GM12878 (cell line): Measurements from ENCODE around the gene TPK1. TPM values are rescaled to one million over a fixed set of nuclear protein-coding genes. Genes with fewer than 3 reads are reported as not detected.
"Not testable (repeated sequence)": the region's sequence is repeated elsewhere in the genome, so short reads cannot be mapped to it uniquely, and the experiment has no call there.

Experiments
- ATAC-seq: fragments of 200-7000 bp; cut with Tn5 transposase; 3 replicates; pipeline ENCODE4 v1.9.1; 2020; ENCODE audit warnings: mild to moderate bottlenecking, moderate library complexity
- BruUV-seq: library from RNA; stranded (reverse); fragments of 400-500 nt; replicated peaks from 2 replicates; lab custom pipeline; 2021; lab: Mats Ljungman, UMichigan
- CTCF ChIA-PET: fragments of 300-600 bp; sonication (Branson Sonifier 250); formaldehyde crosslinking; extraction: SDS; loops from one replicate; lab custom pipeline; 2021; ENCODE audit warnings: inconsistent platforms; lab: Yijun Ruan, JAX
- POLR2A ChIA-PET: fragments of 350-600 bp; formaldehyde crosslinking; extraction: SDS; loops from one replicate; lab custom pipeline; 2021; ENCODE audit warnings: inconsistent platforms; lab: Charles Lee
- RAD21 ChIA-PET: fragments of 300-600 bp; sonication (Branson Sonifier 250); formaldehyde crosslinking; loops from one replicate; lab custom pipeline; 2023; ENCODE audit warnings: antibody characterized with exemption; ENCODE audit not compliant: unreplicated experiment; lab: Charles Lee
- SMC1A ChIA-PET: fragments of 300-600 bp; sonication (Branson Sonifier 250); formaldehyde crosslinking; loops from one replicate; lab custom pipeline; 2023; ENCODE audit not compliant: unreplicated experiment, uncharacterized antibody; lab: Charles Lee
- DNase-seq: peaks from one replicate; pipeline ENCODE4 v3.0.0-alpha.2; 2011; ENCODE audit warnings: low read depth, low spot score
- FAIRE-seq: peaks from 3 replicates; lab custom pipeline; 2011; peaks lifted over from hg19 to GRCh38; lab: Jason Lieb, UNC
- H2AFZ ChIP-seq: 2 replicates; pipeline ENCODE4 v1.6.0; 2011; ENCODE audit warnings: low read depth, low read length, control low read depth; ENCODE audit not compliant: control insufficient read depth
- H3K27ac ChIP-seq: 2 replicates; pipeline ENCODE4 v1.5.1; 2011; ENCODE audit warnings: control low read depth; ENCODE audit not compliant: control insufficient read depth, insufficient read depth
- H3K27me3 ChIP-seq, 2 experiments: replicated peaks in 1 of 2; 2 replicates each; pipeline versions ENCODE4 v1.6.0 to v1.6.1; 2011; ENCODE audit warnings: low read length in 1 of 2; ENCODE audit not compliant: control insufficient read depth in 2 of 2, insufficient read depth in 2 of 2
- H3K36me3 ChIP-seq, 2 experiments: 2 replicates each; pipeline ENCODE4 v1.5.1; 2011; ENCODE audit warnings: low read length in 1 of 2; ENCODE audit not compliant: control insufficient read depth in 2 of 2, insufficient read depth in 2 of 2
- H3K4me1 ChIP-seq: 2 replicates; pipeline ENCODE4 v1.6.1; 2011; ENCODE audit warnings: mild to moderate bottlenecking, low read length, moderate library complexity, mixed read lengths; ENCODE audit not compliant: control insufficient read depth, insufficient read depth
- H3K4me2 ChIP-seq: 2 replicates; pipeline ENCODE4 v1.6.0; 2011; ENCODE audit warnings: control low read depth; ENCODE audit not compliant: control insufficient read depth, insufficient read depth
- H3K4me3 ChIP-seq: fragments of 200-600 bp; sonication (generic); 2 replicates; pipeline ENCODE4 v1.5.1; 2016
- H3K79me2 ChIP-seq: 2 replicates; pipeline ENCODE4 v1.6.0; 2011; ENCODE audit warnings: low read length; ENCODE audit not compliant: control insufficient read depth, insufficient read depth
- H3K9ac ChIP-seq: 2 replicates; pipeline ENCODE4 v1.8.0; 2011; ENCODE audit warnings: low read length, control low read depth, mixed read lengths; ENCODE audit not compliant: control insufficient read depth, insufficient read depth
- H3K9me3 ChIP-seq: replicated peaks from 3 replicates; pipeline ENCODE4 v1.5.1; 2011; ENCODE audit warnings: mild to moderate bottlenecking, low read length; ENCODE audit not compliant: control insufficient read depth, insufficient read depth
- H4K20me1 ChIP-seq: 2 replicates; pipeline ENCODE4 v1.6.0; 2011; ENCODE audit not compliant: control insufficient read depth, insufficient read depth
- CREB1 ChIP-seq: IDR thresholded peaks from 2 replicates; pipeline ENCODE4 v1.6.1; 2012; ENCODE audit warnings: low read depth, mild to moderate bottlenecking, inconsistent platforms
- FOXM1 ChIP-seq: IDR thresholded peaks from 2 replicates; pipeline ENCODE4 v1.6.1; 2012; ENCODE audit warnings: low read depth, mild to moderate bottlenecking, inconsistent platforms, low read length, moderate library complexity
- MXI1 ChIP-seq: fragments of 150-350 bp; IDR thresholded peaks from 2 replicates; pipeline ENCODE4 v1.6.1; 2011; ENCODE audit warnings: low read depth, mild to moderate bottlenecking, inconsistent platforms, low read length, improper control_type of control experiment
- MYB ChIP-seq: fragments of 150-350 bp; IDR thresholded peaks from 2 replicates; pipeline ENCODE4 v1.6.1; 2014; ENCODE audit warnings: mild to moderate bottlenecking, low read depth, low read length, borderline replicate concordance
- NFIC ChIP-seq: IDR thresholded peaks from 2 replicates; pipeline ENCODE4 v1.6.1; 2012; ENCODE audit warnings: low read depth, mild to moderate bottlenecking, inconsistent platforms, low read length, moderate library complexity
- NR2F1 ChIP-seq: fragments of 450-650 bp; conservative IDR thresholded peaks from 2 replicates; pipeline ENCODE4 v1.6.1; 2017; ENCODE audit warnings: mild to moderate bottlenecking
- NRF1 ChIP-seq: conservative IDR thresholded peaks from 2 replicates; pipeline ENCODE4 v1.6.1; 2011; ENCODE audit warnings: mild to moderate bottlenecking, low read depth, low read length, improper control_type of control experiment
- RAD21 ChIP-seq: IDR thresholded peaks from 2 replicates; pipeline ENCODE4 v1.6.1; 2011; ENCODE audit warnings: mild to moderate bottlenecking, low read depth, low read length, moderate library complexity; ENCODE audit not compliant: insufficient read depth
- SMAD1 ChIP-seq: fragments of 450-650 bp; IDR thresholded peaks from 2 replicates; pipeline ENCODE4 v1.6.1; 2018; ENCODE audit warnings: mild to moderate bottlenecking, low read depth; ENCODE audit not compliant: partially characterized antibody
- SMAD5 ChIP-seq: IDR thresholded peaks from 2 replicates; pipeline ENCODE4 v1.6.1; 2016; ENCODE audit warnings: antibody characterized with exemption, low read depth
- ZNF217 ChIP-seq: fragments of 450-650 bp; IDR thresholded peaks from 2 replicates; pipeline ENCODE4 v1.6.1; 2017; ENCODE audit warnings: antibody characterized with exemption, mild to moderate bottlenecking
- WGBS: methylation state at CpG from one replicate; pipeline ENCODE4 v1.1.6; 2016; ENCODE audit warnings: low lambda C conversion rate; ENCODE audit not compliant: insufficient replicate concordance, insufficient coverage; ENCODE audit errors: missing lambda C conversion rate; 5-methylcytosine and 5-hydroxymethylcytosine counted together
- in situ Hi-C: fragments of 300-500 bp; cut with MboI; formaldehyde crosslinking; loops from 9 replicates; pipeline ENCODE4 v1.14.3; 2018; ENCODE audit warnings: mixed read lengths
- intact Hi-C: fragments of 100-400 bp; cut with micrococcal nuclease; formaldehyde crosslinking; loops from one replicate; pipeline ENCODE4 v1.14.2; 2022; ENCODE audit not compliant: unreplicated experiment
- polyA plus RNA-seq, 11 experiments: library from polyadenylated mRNA; depleted of rRNA in 4 of 11; unstranded in 6 of 11; stranded (reverse) in 5 of 11; fragments of >200 nt; fragmentation: Nextera tagmentation in 4 of 11; fragmentation: Illumina TruSeq in 1 of 11; extraction: Ambion mirVana in 4 of 11; extraction: Trizol in 1 of 11; gene quantifications; 1 replicate in 1 of 11; 2 replicates in 10 of 11; pipeline versions ENCODE4 v1.2.1 to v1.2.3, GENCODE V29; 2011 to 2016; ENCODE audit warnings: inconsistent platforms in 2 of 11, missing spikeins in 2 of 11, low read depth in 1 of 11
- total RNA-seq, 4 experiments: library from RNA; depleted of rRNA in 3 of 4; stranded (reverse); fragments of >200 nt in 3 of 4; fragmentation: Illumina TruSeq in 1 of 4; extraction: Trizol in 1 of 4; gene quantifications; 2 replicates each; pipeline versions ENCODE4 v1.2.1 to v1.2.3, GENCODE V29; 2013 to 2021

Gene TPK1
- total and polyA plus RNA-seq, 10 of the 15 experiments (the other 5 are each of a cell fraction or from before 2014, with no cell fraction given), result 7.1 to 19.0 (median 9.3) TPM

DNA sequence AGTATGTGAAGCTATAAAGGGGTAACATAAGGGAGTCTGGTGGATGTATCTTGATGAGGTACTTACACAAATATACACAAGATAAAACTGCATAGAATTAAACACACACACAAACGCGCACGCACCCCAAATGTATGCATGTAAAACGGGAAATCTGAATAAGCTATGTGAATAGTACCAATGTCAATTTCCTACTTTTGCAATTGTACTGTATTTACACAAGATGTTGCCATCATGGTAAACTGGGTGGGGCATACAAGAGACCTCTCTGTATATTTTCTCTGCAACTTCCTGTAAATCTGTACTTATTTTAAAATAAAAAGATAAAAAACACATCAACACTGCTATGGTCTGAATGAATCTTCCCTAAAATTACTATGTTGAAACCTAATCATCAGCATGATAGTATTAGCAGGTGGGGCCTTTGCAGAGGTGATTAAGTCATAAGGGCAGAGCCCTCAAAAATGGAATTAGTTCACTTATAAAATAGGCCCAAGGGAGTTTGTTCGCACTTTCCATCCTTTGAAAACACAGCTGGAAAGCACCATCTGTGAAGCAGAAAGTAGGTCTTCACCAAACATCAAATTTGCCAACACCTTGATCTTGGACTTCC, 30.1 kb downstream of the TPK1 start:
- FAIRE-seq, result no peak
- ChIA-PET POLR2A (no interaction called here), RAD21 (no interaction called here), CTCF (interaction anchor here (0.7 to 1.1 kb wide), 2 partner anchors 16 to 18 kb away, joined by 3 read pairs; no protein-coding TSS in a partner anchor), SMC1A (interaction anchor here (1.0 to 1.1 kb wide), 2 partner anchors 29 to 231 kb away, joined by 3 to 4 read pairs; no protein-coding TSS in a partner anchor)
- Histone ChIP-seq H3K27me3 (no peaks in the 10 kb centered on the region), H3K9ac (no peak overlapping the region), H3K36me3 (no peaks in the 10 kb centered on the region; a peak in 1 of 4 replicates), H2AFZ (no peak overlapping the region), H3K4me3 (no peak overlapping the region), H3K79me2 (no peaks in the 10 kb centered on the region), H4K20me1 (no peaks in the 10 kb centered on the region), H3K4me1 (no peaks in the 10 kb centered on the region), H3K27ac (no peak overlapping the region), H3K4me2 (no peak overlapping the region), H3K9me3 (no peaks in the 10 kb centered on the region)
- no peak for ATAC-seq
- intact Hi-C loops, result no loop called here
- TF ChIP-seq SMAD1 (no peak), MXI1 (no peak), NR2F1 (no peak), CREB1 (no peak), ZNF217 (no peak), SMAD5 (no peak), NFIC (no peak), NRF1 (no peak), MYB (no peak), RAD21 (no peak), FOXM1 (no peak)
- 84% methylated on average over 5 of the region's 5 CpGs for WGBS
- DNase-seq, result no peak
- BruUV-seq, result no TSS peak
- in situ Hi-C loops, result no loop called here

DNA sequence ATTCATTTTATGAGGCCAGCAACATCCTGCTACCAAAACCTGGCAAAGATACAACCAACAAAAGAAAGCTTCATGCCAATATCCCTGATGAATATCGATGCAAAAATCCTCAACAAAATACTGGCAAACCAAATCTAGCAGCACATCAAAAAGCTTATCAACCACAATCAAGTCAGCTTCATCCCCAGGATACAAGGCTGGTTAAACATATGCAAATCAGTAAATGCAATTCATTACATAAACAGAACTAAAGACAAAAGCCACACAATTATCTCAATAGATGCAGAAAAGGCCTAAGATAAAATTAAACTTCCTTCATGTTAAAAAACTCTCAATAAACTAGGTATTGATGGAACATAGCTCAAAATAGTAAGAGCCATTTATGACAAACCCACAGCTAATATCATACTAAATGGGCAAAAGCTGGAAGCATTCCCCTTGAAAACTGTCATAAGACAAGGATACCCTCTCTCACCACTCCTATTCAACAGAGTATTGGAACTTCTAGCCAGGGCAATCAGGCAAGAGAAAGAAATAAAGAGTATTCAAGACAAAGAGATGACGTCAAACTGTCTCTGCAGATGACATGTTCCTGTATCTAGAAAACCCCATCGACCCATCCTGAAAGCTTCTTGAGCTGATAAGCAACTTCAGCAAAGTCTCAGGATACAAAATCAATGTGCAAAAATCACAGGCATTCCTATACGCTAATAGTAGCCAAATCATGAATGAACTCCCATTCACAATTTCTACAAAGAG, 35.0 kb downstream of the TPK1 start:
- not testable (repeated sequence) for H3K27ac ChIP-seq, H3K4me3 ChIP-seq
- CTCF ChIA-PET, result interaction anchor here (1.9 kb wide), 2 partner anchors 13 to 20 kb away, joined by 7 to 9 read pairs; no protein-coding TSS in a partner anchor

More for the DNA sequence above, 35.0 kb downstream of the TPK1 start:
- WGBS, result 42% methylated on average over 4 of the region's 4 CpGs
- H4K20me1 ChIP-seq, H3K27me3 ChIP-seq, H3K79me2 ChIP-seq, H3K36me3 ChIP-seq, H3K9ac ChIP-seq, intact Hi-C loops, H3K4me2 ChIP-seq, ATAC-seq, BruUV-seq, H2AFZ ChIP-seq, FAIRE-seq, in situ Hi-C loops, DNase-seq, H3K4me1 ChIP-seq, H3K9me3 ChIP-seq: not testable (repeated sequence)
- POLR2A ChIA-PET, result interaction anchor here (0.7 to 1.2 kb wide), 2 partner anchors 10 to 12 kb away, joined by 3 read pairs; no protein-coding TSS in a partner anchor
- SMC1A ChIA-PET, result interaction anchor here (1.0 to 1.7 kb wide), 5 partner anchors 11 to 35 kb away, joined by 3 to 6 read pairs (median 3); no protein-coding TSS in a partner anchor
- RAD21 ChIA-PET, result interaction anchor here (1.4 kb wide), 1 partner anchor 11 kb away, joined by 6 read pairs; no protein-coding TSS in a partner anchor
